ENCODE results near the gene DOCK9. TPM values are rescaled to one million over a fixed set of nuclear protein-coding genes. Genes with fewer than 3 reads are reported as not detected.

DOCK9 gene
- total RNA-seq, 1 donor from 2014 or later: 72.2 TPM

- DNase-seq (ENCODE audit: low spot score): peak; percentile 63
Measured at GRCh38 chr13:98746968-98747367, 230.9 kb downstream of the DOCK9 start.

Other genes starting within 250 kb of the DOCK9 start
- 140 TPM for gene SLC15A1, start 225.4 kb downstream of the DOCK9 start, total RNA-seq
- 65.8 TPM for gene UBAC2, start 222.8 kb upstream of the DOCK9 start, total RNA-seq

All from mucosa of gallbladder (tissue), 1 donor.